ENCODE measurements around the gene GATAD2B.

GATAD2B gene

DNA sequence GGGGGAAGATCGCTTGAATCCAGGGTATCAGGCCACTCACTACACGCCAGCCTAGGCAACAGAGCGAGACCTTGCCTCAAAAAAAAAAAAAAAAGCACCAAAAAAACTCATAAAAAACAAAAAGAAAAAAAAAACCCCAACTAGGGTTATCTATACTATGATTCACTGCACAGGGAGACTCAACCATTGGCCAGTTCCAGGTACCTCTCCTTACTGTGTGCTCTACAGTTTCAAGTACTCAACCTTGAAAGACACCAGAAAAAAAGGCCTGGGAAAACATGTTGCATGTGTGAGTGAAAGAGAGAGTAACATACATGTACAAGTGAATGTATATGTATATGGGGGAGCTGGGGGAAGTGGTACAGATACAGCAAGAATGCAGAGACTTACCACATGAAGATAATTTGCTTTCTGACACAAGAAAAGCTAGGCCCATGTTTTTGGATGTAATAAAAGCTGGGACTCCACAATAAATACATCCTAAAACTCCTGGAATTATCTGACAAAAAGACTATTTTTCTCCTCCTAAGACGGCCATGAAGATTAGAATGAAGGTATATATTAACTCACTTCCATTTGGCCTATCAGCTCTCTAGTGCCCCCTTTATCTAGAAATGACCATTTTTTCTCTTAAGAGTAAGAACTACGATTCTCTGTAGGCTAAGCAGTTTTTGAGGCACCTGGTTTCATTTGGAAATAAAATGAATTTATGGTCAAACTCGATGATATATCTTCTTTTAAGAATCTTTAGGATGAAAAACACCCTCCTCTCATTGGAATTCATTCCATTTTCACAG is 95.4 kb downstream of the GATAD2B start:
- DNase-seq = no peak

DNA sequence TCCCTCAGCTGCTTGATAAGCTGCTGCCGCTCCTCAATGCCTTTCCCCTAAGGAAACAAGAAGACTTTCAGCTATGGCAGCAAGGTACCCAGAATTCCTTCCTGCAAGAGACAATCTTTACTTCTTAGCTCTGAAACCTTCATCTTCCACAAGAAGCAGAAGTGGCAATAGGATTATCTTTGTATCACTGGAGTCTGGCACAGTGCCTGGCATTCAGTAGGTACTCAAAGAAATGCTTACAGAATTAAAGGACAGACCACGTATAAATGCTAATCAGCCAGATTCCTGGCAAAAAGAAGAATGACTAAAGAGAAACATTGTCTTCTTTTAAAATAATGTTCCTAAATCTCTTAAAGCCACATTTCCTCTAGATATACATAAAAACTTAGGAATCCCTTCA is 103.9 kb downstream of the GATAD2B start:
- no peak for DNase-seq

DNA sequence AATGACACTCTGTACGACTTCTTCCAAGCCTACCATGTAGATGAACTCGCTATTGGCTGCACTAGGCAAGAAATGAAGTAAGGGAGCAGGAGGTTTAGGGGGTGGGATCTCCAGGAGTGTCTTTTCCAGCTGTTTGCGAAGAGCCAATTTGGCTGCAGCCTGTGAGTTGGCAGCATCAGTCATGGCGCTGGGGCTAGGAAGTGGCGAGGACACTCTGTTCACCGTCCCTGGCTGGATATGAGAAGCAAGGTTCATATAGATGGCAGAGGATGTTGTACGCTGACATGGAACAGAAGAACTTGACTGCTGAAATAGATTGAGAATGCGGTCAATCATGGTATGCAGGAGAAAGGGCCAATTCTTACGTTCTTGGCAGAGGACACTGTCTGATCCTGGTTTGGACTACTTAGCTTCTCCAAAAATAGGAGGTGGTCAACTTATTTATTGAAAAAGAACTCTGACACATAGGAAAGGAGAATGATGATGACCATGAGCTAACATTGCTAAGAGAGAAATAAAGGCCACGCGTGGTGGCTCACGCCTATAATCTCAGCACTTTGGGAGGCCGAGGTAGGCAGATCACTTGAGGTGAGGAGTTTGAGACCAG is 106.4 kb downstream of the GATAD2B start:
- no peak for DNase-seq

DNA sequence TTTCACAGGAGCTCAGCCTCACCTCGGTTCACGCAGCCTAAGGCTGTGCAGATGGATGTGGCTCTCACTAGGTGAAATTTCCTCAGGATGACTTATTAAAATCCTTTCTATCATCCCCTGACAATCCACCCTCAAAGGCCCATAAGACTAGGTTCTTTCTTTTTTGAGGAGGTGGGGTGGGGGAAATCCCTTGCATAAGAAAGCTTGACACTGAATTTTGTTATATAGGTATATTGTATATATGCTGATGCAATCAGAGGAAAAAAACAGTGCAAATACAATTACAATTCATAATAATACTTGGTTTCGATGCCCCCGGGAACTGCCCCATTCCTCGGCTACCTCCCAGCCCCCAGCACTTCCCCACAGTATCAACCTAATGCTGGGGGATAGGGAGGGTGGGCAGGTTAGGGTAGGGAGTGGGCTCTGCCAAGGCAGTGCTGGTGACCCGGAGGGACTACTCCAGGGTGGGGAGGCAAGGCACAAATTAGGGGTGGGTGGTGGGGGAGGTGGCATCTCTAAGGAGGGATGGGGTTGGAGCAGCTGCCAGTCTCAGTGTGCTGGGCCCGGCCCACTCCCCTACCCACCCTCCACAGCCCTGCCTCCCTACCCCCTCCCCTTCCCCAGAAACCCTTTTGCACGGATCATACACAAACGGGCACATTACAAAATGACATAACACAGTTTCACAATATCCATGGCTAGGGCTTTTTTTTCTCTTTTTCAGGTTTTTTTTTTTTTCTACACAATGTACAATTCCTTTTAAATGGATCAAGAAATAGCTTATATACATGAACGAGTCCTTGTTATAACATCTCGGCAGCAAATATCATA is 116.7 kb downstream of the GATAD2B start:
- DNase-seq = no peak

DNA sequence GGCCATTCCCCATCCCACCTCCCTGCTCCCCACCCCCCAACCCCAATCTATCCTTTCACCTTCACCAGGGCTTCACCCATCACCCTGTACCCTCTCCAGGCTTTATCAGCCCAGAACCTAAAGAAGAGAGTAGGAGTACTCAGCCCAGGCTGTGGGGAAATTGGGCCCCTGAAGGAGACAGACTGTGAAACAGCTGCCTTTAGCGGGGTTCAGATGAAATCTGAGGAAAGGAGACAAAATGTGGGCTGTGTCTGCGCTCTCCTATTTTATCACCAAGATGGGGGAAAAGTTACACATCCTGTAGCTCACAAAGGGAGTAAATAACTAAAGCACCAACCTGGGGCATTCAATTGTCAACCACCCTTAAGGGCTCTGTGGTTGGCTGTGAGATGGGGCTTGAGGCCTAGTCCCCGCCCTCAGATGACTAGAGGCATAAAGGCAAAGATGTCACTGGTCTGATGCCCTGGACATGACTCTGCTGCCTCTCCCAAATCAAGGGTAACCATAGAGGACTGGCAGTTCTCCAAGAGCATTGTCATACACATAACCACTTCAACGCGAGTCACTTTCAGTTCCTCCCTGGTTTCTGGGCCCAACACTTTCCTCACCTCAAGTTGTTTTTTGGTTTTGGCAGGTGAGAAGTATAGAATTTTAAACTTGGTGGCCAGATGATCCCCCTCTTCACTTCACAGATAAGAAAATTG is 117.6 kb downstream of the GATAD2B start:
- DNase-seq = peak; percentile 8

- no peak for DNase-seq
These were observed 118.7 kb downstream of the GATAD2B start for GRCh38 chr1:153804112-153804511.

GRCh38 chr1:153803470-153804056 is 119.2 kb downstream of the GATAD2B start:
- no peak for DNase-seq

- peak; percentile 13 for DNase-seq
These were observed 120.7 kb downstream of the GATAD2B start for GRCh38 chr1:153801786-153802697.

GRCh38 chr1:153801028-153801625 is 121.6 kb downstream of the GATAD2B start:
- DNase-seq = no peak

DNA sequence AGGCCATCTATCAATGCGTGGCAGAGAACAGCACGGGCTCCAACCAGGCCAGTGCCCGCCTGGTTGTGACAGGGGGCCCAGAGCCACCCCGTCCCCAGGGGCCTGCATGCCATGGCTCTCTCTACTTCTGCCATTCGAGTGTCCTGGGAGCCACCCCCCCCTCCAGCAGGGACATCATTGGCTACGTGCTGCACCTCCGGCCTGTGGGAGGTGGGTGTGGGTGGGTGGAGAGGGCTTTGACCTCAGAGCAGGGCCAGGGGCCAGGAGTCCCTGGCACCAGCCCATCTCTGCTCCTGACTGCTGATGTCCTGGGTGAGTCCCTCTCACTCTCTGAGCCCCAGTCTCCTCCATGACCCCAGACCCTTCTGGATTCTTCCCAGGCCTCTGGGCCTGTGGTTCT is 122.3 kb downstream of the GATAD2B start:
- DNase-seq = no peak

GRCh38 chr1:153799566-153800465 is 123.0 kb downstream of the GATAD2B start:
- no peak for DNase-seq

GRCh38 chr1:153799016-153799415 is 123.8 kb downstream of the GATAD2B start:
- no peak for DNase-seq

DNA sequence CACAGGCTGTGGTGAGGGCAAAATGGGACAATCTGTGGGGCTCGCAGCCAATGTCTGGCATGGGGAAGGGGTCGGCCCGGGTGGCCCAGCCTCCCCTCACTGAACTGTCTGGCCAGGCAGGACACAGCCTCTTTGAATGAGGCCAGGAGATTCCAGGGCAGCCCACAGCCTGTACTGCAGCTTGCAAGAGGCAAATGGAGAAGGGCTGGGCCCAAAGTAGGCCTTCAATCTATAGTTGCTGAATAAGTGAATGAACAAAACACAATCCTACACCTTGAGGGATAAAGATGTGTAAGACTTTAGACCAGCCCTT is 124.3 kb downstream of the GATAD2B start:
- no peak for DNase-seq

DNA sequence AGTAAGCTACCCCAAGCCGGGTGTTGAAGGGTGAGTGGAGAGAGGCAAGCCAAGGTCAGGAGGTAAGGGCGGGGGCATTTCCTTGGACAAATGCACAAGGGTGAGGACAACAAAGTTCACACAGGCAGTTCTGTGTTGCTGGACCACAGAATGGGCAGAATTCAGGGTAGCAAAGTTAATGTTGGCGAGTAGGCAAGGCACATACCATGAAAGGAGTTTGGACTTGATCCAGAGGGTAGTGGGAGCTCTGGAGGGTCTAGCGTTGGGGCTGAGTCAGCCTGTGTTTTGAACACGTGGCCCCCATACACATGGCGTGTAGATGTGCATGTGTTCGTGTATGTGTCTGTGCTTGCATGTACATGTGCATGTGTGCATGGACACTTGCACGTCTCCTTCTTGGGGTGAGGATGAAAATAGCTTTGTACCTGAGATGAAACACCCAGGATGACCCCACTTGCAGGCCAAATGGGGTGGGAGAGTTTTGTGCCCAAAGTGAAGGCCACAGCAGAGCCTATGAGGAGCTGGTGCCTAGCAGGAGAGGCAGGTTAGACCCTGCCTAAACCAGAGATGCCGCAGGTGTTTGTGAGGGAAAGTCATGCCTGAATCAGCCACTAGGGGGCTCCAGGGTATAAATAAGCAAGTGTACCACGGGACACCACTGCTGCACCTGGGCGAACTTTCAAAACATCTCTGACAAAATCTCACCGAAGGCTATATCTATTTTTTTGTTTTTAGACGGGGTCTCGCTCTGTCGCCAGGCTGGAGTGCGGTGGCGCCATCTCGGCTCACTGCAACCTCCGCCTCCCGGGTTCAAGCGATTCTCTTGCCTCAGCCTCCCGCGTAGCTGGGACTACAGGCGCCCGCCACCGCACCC is 125.7 kb downstream of the GATAD2B start:
- peak; percentile 71 for DNase-seq

GRCh38 chr1:153795934-153796785 is 126.6 kb downstream of the GATAD2B start:
- no peak for DNase-seq

DNA sequence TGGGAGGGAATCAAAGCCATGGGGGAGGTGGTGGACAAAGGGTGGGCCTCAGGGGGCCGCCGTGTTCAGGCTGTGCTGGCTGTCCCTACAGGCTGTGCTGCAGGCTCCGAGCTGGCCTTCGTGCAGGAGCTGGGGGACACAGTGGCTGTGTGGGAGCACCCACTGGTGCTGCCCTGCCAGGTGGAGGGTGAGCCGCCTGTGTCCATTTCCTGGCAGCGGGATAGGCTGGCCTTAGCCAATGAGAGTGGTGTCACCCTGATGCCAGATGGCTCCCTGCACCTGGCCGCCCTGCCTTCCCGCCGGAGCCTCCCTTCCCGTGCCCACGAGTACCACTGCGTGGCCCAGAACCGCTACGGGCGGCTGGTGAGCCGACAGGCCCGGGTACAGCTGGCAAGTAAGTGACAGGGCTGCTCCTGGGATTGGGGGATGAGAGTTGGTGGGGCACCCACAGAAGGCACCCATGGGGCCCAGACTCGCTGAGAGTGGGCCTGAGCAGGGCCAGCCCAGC is 127.4 kb downstream of the GATAD2B start:
- DNase-seq = no peak

DNA sequence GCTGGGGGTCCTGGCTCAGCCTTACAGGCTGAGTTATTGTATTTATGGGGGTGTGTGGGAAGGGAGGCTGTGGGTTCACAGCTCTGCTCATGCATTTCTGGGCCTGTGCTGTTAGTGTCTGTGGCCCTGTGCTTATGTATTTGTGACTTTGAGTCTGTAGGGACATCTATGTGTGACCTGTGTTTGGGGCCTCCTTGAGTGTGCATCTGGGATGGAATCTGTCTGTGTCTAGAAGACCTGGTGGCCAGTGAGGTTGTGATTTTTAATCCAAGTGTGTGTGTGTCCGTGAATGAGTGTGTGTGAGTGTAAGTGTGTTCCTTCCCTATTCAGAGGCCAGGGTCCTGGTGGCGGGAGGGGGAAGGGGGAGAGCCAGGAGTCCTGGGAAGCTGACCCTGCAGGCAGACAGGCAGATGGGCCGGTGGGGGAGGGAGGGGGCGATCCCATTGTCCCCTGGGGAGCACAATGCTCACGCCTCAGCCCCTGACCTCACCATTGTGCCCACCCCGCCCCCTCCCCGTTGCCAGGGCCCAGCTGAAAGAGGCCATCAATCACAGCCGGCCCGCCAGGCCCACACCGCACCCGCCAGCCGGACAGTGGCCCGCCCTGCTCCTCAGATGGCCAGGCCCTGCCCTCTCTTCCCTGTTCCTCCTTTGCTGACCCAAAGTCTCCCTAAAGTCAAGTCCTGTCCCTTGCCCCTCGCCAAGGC is 128.0 kb downstream of the GATAD2B start:
- DNase-seq = no peak
